ENCODE results near the gene NAALADL2.

Gene NAALADL2

DNA sequence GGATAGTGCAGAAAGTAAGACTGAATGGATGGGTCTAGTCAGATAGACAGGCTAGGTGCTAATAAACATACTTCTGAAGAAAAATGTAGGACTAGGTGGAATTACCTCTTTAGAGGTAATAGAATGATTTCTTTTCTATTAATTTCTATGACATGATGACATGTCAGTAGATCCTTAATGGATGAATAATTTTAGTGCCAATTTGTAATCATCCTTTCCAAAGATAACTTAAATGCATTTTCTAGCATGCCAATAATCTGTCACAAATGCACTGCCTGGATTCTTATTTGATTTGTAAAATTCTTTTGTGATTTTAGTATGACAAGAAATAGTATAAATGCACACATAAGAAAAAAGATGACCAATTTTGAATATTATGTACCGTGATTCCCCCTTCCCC is 356.7 kb downstream of the NAALADL2 start:
- no peak for TF ChIP-seq ZFX (IDR thresholded peaks at IDR 0.05)
- TF ChIP-seq CTCF (conservative IDR thresholded peaks at IDR 0.05), result no peak
- H3K27ac ChIP-seq, result no peak overlapping the region

GRCh38 chr3:175222356-175222755 is 363.2 kb downstream of the NAALADL2 start:
- TF ChIP-seq ZFX (IDR thresholded peaks at IDR 0.05) (no peak), CTCF (conservative IDR thresholded peaks at IDR 0.05) (no peak)

DNA sequence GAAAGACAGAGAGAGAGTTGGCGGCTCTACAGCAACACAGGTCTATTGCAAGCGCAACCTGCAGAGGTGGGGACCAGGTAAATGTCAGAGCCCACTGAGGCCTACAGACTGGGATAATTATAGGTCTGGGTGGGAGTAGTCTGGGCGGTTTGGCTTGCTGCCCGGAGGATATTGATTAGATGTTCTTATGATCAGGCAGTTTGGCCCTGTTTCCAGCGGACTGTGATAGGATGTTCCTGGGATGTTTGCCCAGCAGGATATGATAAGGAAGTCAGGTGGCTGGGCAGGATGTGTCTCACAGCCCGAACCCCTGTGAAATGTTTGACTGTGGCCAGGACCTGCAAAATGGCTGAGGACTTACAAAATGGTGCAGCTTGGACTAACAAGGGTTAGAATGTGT is 364.9 kb downstream of the NAALADL2 start:
- H3K27ac ChIP-seq, result peak overlapping the region; percentile 51
- TF ChIP-seq ZFX (IDR thresholded peaks at IDR 0.05), result no peak
- TF ChIP-seq CTCF (conservative IDR thresholded peaks at IDR 0.05), result no peak

More at GRCh38 chr3:175222356-175222755, 363.2 kb downstream of the NAALADL2 start:
- H3K27ac ChIP-seq, result no peak overlapping the region

- H3K27ac ChIP-seq, result no peak overlapping the region
- TF ChIP-seq ZFX (IDR thresholded peaks at IDR 0.05) (no peak), CTCF (conservative IDR thresholded peaks at IDR 0.05) (no peak)
Observed at GRCh38 chr3:175226444-175226843, 367.3 kb downstream of the NAALADL2 start.

- TF ChIP-seq CTCF (conservative IDR thresholded peaks at IDR 0.05), result no peak
- TF ChIP-seq ZFX (IDR thresholded peaks at IDR 0.05), result no peak
- H3K27ac ChIP-seq, result no peak overlapping the region
Observed at GRCh38 chr3:175227126-175227525, 368.0 kb downstream of the NAALADL2 start.

- H3K27ac ChIP-seq, result no peak overlapping the region
- TF ChIP-seq ZFX (IDR thresholded peaks at IDR 0.05) (no peak), CTCF (conservative IDR thresholded peaks at IDR 0.05) (no peak)
Observed at GRCh38 chr3:175233957-175234940, 375.1 kb downstream of the NAALADL2 start.

DNA sequence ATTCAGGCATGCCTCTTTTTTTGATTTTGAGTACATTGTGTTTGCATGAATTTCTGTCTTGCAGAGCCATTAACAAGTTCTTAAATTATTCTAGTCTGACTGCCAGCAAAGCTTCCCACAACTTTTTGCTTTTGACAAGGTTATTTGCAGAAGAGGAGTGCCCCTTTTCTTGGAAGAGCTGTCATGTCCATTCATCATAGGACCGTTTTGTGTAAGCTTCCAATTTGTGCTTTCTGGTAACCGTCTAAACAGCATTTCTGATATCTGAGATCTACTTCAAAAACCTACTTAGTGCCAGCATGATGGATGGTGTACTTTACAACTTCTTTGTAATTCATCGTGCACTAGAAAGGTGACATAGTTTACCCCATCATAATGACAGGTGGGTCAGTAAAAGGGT is 379.7 kb downstream of the NAALADL2 start:
- H3K27ac ChIP-seq, result no peak overlapping the region
- TF ChIP-seq CTCF (conservative IDR thresholded peaks at IDR 0.05), result no peak
- TF ChIP-seq ZFX (IDR thresholded peaks at IDR 0.05), result no peak
